T follicular helper cell (primary cell): ENCODE results near the gene GLS.

Experiments used
- DNase-seq: peaks from one replicate; pipeline ENCODE4 v3.0.0-alpha.2; 2020; ENCODE audit warnings: low read depth

GLS gene

DNA sequence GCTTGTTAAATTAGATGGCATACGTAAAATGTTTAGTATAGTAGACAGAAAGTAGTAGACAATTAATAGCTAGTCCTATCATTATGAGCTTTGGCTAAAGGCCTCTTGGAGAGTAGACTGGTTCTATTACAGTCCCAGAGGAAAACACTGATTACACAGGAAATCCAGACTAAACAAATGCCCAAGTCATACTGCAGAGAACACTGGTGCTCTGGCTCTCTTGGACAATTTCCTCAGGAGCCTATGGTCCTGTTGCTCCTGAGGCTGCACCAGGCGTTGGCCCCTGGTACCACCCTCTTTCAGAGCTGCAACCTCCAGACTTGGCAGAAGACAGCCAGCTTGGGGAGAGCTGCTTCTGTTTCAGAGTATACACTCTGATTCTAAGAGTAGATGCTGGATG, 91.6 kb downstream of the GLS start:
- DNase-seq, result no peak

GRCh38 chr2:190972846-190973245, 92.2 kb downstream of the GLS start:
- DNase-seq, result no peak

- no peak for DNase-seq
These were observed 92.6 kb downstream of the GLS start for GRCh38 chr2:190973262-190973661.

- no peak for DNase-seq
These were observed 93.4 kb downstream of the GLS start for GRCh38 chr2:190973726-190974628.

DNA sequence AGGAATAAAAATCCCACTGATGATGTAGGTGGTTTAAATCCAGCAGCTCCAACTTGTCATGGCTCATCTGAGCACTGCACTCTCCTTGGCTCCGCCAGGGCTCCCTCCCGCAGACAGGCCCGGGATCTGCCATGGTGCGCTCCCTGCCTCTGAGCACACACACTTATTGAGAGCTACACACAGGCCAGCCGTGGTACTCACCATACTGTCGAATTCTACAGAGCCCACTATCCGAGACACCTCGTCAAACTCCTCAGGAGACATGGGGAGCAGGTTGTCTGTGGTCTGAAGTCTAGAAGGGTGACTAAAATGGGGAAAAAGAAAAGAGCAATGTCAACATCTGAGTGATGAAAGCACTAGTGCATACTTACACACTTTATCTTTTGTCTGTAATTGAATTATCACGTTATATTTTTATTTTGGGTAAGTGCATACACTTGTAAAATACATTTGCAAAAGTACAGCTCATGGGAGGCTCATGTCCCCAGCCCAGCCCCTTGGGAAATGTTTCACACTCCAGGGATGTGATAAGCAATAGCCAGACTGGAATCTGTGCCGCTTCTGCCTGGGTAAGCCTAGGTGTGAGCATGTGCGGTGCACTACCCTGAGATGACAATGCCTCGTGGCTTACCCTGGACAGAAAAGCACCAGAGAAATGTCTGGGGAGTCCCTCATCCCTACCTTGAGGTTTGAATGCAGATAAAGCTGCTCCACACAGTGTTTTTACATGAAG, 94.2 kb downstream of the GLS start:
- DNase-seq, result no peak

DNA sequence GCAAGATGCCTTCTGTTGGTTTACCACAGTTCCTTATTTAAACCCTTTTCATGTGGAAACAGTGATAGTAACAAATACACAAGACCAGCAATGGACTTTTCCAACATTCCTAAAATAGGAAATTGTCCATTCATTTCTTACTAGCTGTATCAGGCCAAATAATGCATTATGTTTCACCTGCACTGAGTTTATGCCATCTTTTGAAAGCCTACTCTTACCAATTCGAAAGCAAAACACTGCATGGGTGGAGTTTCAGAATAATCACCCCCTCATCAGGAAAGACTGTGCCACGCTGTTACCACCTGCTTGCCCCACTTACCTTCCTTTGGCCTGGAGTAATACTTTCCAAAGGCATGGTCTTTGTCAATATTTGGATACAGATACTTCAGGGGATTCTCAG, 95.9 kb downstream of the GLS start:
- no peak for DNase-seq

DNA sequence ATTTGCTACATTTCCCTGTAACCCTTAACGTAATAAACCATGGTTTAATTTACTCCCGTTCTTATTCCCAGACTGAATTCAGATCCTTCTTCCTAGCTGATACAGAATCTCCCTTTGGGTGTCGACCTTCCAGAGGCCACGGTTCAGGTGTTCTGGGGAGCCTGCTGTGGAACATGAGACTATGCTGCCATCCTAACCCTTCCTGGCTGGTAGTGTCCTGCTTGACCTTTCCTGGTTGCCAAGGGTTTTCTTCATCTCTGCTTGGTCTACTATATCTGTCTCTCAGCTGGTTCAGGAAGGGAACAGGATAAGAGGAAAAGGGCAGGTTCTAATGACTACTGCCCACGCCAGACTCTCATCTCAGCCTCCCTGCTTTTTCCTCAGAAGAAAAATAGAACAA, 96.9 kb downstream of the GLS start:
- DNase-seq, result no peak

- no peak for DNase-seq
These were observed 97.9 kb downstream of the GLS start for GRCh38 chr2:190978389-190979053.

- no peak for DNase-seq
These were observed 99.4 kb downstream of the GLS start for GRCh38 chr2:190979906-190980629.

DNA sequence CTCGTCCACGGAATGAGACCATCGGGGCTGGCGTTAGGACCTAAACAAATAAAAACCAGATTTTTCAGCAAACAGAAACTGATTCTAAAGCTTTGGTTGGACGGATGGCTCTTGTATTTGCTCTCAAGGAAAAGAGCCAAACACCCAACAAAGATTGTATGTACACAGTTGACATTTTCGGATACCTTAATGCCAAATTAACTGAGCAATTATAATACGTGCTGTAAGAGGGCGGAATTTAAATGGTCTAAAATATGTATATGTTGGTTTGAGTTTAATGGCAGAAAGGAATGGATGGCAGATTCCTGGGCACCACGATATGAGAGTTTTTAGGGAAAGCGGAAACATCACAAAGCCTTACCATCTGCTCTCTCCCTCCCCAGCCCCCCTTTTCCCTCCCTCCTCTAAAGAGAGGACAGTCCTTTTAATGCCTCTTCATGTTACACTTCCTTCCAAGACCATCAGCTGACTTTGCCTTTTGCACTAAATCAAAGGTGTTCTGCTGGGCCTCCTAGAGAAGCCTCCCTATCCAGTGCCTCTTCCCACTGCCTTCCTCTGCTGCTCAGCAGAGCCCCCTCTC, 100.1 kb downstream of the GLS start:
- no peak for DNase-seq

GRCh38 chr2:190981333-190981732, 100.7 kb downstream of the GLS start:
- no peak for DNase-seq

GRCh38 chr2:190981733-190982132, 101.1 kb downstream of the GLS start:
- DNase-seq, result no peak

DNA sequence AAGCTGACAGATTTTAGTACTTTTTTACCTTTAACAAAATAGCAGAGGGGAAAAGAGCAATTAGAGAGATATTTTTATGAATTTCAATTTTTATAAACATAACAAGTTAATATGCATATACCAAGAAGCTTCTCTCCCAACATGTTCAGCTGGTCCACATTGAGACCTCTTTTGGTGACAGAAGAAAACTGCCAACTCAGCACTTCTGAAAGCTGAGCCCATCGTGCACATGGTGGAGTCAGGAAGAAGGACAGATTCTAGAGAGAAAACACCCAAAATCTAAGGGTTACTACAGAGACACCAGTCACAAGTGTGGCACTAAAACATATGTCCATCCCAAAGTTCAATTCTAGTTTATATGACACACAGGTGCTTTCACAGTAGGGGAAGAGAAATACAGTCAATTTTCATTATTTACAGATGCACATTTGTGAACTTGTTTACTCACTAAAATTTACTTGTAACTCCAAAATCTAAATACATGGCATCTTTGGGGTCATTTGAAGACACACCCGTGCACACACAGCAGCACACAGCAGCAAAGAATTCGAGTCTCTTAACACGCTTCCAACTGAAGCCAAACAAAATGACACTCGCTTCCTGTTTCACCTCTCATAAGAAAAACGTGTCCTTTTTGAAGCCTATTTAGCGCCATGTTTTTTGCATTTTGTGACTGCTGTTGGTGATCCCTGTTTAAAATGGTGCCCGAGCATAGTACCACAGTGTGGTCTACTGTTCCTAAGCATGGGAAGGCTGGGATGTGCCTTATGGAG, 101.8 kb downstream of the GLS start:
- DNase-seq, result no peak

DNA sequence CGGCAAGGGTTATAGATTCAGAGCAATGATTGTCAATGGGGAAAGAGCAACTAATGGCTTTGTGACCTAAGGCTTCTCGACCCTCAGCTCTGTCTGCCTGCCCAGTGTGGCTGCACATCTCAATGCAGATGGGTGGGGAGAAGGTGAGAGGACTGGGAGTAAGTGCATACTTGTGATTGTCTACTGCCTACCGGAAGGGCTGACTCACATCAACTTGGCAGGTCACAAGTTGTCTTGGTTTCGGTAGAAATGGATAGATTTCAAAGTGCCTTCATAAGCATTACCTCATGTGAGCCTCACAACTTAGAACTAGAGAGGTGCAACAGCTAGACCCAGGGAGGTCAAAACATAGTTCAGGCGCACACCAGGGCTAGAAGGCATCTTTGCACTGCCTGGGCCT, 104.0 kb downstream of the GLS start:
- DNase-seq, result no peak

GRCh38 chr2:190986221-190986953, 105.8 kb downstream of the GLS start:
- DNase-seq, result no peak

DNA sequence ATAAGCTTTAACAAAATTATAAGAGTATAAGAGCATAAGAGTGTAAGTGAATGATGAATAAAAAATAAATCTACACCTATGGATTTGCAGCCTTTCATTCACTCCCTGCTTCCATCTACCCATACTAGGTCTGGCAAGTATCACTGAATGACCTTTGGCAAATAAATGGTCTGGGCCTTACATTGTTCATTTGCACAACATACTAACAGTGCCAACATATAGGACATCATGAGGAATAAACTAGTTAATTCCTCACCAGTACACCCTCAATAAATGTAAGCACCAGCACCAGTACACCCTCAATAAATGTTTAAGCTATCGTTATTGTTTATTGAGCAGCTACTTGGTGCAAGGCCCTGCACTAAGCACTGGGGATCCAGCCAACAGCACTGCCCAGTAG, 106.5 kb downstream of the GLS start:
- no peak for DNase-seq

DNA sequence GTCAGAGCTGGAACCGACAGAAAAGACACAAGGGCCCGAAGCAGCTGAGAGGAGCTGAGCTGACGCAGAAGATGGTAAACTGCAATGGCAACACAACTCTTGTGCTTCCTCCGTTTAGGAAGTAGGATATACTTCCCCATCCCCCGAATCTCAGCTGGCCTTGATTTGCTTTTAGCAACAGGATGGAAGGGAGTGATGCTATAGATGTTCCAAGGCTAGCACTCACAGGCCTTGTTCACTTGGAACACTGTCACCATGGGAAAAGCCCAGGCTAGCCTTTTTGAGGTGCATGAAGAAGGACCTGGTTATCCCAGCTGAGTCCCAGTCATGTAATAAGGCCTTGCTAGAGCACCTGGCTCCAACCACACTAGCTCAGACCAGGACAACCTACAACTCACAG, 107.3 kb downstream of the GLS start:
- no peak for DNase-seq

DNA sequence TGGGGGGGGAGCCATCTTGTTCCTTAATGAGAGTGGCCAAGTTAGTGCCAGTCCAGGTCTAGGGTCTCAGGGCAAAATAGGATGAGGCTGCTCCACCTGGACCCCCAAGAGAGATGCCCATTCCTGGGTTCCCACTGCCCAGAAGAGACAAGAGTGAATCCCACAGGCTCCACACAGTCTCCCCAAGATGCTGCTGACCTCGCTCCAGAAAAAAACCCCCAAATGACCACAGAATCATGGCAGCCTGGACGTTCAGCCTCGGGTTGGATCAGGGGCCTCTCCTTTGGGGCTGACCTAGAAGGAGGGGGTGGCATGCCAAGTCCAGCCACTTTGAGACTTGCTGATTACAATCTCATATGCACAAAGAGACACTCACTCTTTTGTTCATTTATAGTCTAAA, 108.3 kb downstream of the GLS start:
- no peak for DNase-seq

DNA sequence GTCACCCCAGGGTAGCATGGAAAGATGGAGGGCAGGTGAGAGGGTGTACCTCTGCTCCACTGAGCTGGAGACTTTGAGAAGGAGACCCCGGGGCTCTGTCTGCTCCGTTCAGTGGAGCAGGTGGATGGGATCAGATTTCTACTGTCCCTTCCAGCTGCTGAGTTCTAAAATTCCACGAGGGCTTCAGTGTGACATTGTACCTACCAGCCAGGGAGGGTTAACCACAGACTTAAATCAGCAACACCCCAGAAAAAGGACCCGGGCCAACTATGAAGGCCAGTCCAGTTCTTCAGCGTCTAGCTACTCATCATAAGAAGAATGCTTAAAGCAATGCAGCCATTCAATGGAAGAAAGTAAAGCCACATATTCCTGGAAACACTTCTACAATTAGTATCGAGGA, 109.5 kb downstream of the GLS start:
- no peak for DNase-seq

- no peak for DNase-seq
These were observed 112.6 kb downstream of the GLS start for GRCh38 chr2:190993292-190993643.
